HEK293 (cell line): ENCODE data around the gene TUBGCP3.

Experiments used
- CTCF ChIP-seq: fragments of 450-650 bp; formaldehyde crosslinking; IDR thresholded peaks from 2 replicates; pipeline ENCODE4 v1.5.1; 2016; ENCODE audit warnings: missing biosample characterization, missing genetic modification characterization
- GLI2 ChIP-seq: fragments of 450-650 bp; formaldehyde crosslinking; IDR thresholded peaks from 2 replicates; pipeline ENCODE4; 2017; ENCODE audit warnings: missing biosample characterization, missing genetic modification characterization, low read depth, borderline replicate concordance
- GLIS2 ChIP-seq: fragments of 450-650 bp; formaldehyde crosslinking; IDR thresholded peaks from 2 replicates; pipeline ENCODE4 v1.5.1; 2016; ENCODE audit warnings: missing biosample characterization, missing genetic modification characterization
- KLF1 ChIP-seq: fragments of 450-650 bp; formaldehyde crosslinking; IDR thresholded peaks from 2 replicates; pipeline ENCODE4 v1.5.1; 2016; ENCODE audit warnings: missing biosample characterization, missing genetic modification characterization
- KLF16 ChIP-seq: fragments of 450-650 bp; formaldehyde crosslinking; IDR thresholded peaks from 2 replicates; pipeline ENCODE4 v1.5.1; 2017; ENCODE audit warnings: missing biosample characterization, missing genetic modification characterization
- TCF7L2 ChIP-seq: IDR thresholded peaks from 2 replicates; pipeline ENCODE4 v1.6.1; 2011; ENCODE audit warnings: low read depth, mild to moderate bottlenecking, inconsistent platforms, low read length, moderate library complexity, borderline replicate concordance
- ZBTB1 ChIP-seq: fragments of 450-650 bp; formaldehyde crosslinking; IDR thresholded peaks from 2 replicates; pipeline ENCODE4 v1.5.1; 2016; ENCODE audit warnings: missing biosample characterization, missing genetic modification characterization
- ZNF10 ChIP-seq: fragments of 450-650 bp; formaldehyde crosslinking; IDR thresholded peaks from 2 replicates; pipeline ENCODE4 v1.5.1; 2017; ENCODE audit warnings: missing biosample characterization, missing genetic modification characterization
- ZNF140 ChIP-seq: fragments of 450-650 bp; formaldehyde crosslinking; IDR thresholded peaks from 2 replicates; pipeline ENCODE4 v1.5.1; 2016; ENCODE audit warnings: missing biosample characterization, missing genetic modification characterization
- ZNF184 ChIP-seq: fragments of 450-650 bp; IDR thresholded peaks from 2 replicates; pipeline ENCODE4 v1.5.1; 2018; ENCODE audit warnings: missing biosample characterization, mild to moderate bottlenecking, missing genetic modification characterization
- ZNF211 ChIP-seq: fragments of 450-650 bp; formaldehyde crosslinking; IDR thresholded peaks from 2 replicates; pipeline ENCODE4 v1.5.1; 2016; ENCODE audit warnings: low read depth, missing biosample characterization, missing genetic modification characterization
- ZNF341 ChIP-seq: fragments of 450-650 bp; formaldehyde crosslinking; IDR thresholded peaks from 2 replicates; pipeline ENCODE4; 2016; ENCODE audit warnings: low read depth, missing biosample characterization, missing genetic modification characterization
- ZNF561 ChIP-seq: fragments of 450-650 bp; IDR thresholded peaks from 2 replicates; pipeline ENCODE4 v1.5.1; 2018; ENCODE audit warnings: missing biosample characterization, missing genetic modification characterization, borderline replicate concordance
- ZNF76 ChIP-seq: fragments of 450-650 bp; formaldehyde crosslinking; IDR thresholded peaks from 2 replicates; pipeline ENCODE4; 2016; ENCODE audit warnings: low read depth, missing biosample characterization, missing genetic modification characterization, borderline replicate concordance

- TF ChIP-seq ZNF184 (no peak), ZNF341 (tag by site-specific recombination) (no peak), CTCF (tag by site-specific recombination) (no peak), GLI2 (tag by site-specific recombination) (no peak), KLF16 (tag by site-specific recombination) (no peak), KLF1 (no peak), ZNF561 (tag by site-specific recombination) (no peak), ZNF76 (tag by site-specific recombination) (no peak), TCF7L2 (no peak), ZNF211 (no peak), ZNF10 (tag by site-specific recombination) (no peak), GLIS2 (no peak), ZBTB1 (no peak), ZNF140 (tag by site-specific recombination) (no peak)
Measured at GRCh38 chr13:112474869-112475268, 113.1 kb downstream of the TUBGCP3 start.
